ENCODE data around the gene GFER.
"Not testable (repeated sequence)": the region's sequence is repeated elsewhere in the genome, so short reads cannot be mapped to it uniquely, and the experiment has no call there.

Gene GFER

DNA sequence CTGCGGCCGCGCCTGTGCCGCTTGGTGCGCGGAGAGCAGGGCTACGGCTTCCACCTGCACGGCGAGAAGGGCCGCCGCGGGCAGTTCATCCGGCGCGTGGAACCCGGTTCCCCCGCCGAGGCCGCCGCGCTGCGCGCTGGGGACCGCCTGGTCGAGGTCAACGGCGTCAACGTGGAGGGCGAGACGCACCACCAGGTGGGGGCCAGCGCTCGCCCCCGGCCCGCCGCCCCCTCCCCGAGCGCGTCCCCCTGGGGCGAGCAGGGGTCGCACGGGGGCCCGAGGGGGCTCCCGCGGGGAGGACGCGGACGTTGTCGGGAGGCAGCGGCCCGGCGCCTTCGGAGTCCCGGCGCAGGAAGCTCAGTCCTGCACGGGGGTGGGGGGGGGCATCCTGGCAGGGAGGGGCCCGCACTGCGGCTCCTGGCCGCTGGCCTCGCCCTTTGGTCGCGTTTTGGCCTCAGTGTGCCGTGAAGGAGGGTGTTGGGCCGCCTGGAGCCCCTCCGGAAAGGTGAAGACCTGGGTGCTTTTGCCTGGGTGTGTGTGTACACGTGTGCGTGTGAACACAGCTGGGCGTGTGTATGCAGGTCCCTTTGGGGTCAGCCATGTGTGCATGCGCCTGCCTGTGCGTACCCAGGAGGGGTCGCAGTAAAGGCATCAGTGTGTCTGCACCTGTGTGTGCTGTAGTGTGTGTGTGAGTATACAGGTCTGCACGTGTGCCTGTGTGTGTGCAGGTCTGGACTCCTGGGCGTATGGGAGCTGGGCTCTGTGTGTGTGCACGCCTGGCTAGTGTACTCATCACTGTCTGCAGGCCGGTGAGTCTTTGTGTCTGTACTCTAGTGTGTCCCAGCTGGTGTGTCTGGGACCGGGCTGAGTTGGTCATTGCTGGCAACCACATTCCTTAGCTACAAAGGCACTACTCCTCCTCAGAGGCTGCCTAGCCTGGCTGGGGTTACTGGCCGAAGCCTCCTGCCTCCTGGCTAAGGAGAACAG is 43.3 kb downstream of the GFER start:
- peak; percentile 59 for DNase-seq

DNA sequence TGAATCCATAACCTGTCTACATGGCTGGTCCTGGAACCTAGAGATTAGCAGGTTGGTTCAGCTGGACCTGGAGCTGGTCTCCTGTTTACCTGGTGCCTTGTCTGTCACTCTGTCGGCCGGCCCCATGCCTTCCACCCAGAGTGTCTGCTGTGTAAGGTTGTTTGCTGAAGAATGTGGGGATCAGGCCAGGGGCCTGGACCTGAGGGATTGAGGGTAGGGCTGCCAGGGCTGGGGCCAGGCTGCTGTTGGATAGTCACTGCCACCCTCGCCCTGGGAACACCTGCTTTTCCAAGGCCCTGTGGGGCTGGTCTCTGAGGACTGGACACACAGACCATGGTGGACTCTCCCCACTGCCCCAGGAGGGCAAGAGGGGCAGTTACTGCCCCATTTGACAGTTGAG is 44.2 kb downstream of the GFER start:
- no peak for DNase-seq

DNA sequence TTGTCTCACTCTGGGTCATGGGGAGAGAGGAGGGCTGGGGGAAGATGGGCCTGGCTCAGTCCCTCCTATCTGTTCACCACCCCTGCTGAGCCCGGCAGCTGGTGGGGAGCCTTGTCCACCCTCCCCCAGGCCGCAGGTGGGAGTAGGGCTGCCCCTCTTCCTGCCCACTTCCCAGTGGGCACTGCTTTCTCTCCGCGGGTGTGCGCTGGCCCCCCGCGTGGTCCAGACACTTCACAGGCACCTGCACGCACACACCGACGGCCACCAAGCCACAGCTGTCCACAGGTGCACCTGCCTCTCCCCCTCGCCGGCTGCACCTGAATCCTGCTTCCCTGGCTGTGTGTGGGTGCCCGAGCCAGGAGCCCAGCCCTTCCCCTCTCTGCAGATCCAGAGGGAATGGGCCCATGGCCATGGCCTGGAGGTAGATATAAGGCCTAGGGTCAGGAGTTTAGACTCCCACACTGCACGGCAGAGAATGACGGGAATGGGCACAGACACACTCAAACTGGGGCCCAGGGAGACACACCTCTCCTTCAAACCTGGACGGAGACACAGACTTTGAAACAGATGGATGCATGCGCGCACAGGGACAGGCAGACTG is 44.7 kb downstream of the GFER start:
- DNase-seq = no peak

DNA sequence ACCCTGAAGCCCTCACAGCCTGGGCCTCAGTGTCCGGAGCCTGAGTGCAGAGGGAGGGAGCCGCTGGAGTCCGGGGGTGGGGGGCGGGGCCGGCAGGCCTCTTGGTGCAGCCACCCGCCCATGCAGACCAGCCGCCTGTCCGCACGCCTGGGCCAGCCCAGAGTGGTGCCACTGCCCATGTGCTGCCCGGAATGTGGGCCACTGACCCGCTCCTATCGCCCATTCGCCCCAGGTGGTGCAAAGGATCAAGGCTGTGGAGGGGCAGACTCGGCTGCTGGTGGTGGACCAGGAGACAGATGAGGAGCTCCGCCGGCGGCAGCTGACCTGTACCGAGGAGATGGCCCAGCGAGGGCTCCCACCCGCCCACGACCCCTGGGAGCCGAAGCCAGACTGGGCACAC is 45.4 kb downstream of the GFER start:
- no peak for DNase-seq

DNA sequence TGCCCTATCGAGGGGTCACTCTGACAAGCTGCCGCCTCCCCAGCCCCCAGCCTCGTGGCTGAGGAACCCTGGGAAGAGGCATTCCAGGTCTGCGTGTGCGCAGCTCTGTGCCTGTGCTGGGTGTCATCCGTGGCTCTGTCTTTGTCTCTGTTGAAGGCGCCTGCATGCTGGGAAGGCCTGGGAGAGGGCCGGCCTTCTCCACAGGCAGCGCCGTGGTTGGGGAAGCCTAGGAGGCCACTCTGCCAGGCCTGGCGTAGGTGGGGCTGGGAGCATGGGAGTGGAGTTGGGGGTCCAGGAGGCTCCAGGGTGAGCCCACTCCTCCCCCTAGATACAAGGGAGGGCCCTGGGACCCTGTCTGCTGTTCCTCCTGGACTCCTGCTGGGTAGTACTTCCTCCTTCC is 46.0 kb downstream of the GFER start:
- no peak for DNase-seq

DNA sequence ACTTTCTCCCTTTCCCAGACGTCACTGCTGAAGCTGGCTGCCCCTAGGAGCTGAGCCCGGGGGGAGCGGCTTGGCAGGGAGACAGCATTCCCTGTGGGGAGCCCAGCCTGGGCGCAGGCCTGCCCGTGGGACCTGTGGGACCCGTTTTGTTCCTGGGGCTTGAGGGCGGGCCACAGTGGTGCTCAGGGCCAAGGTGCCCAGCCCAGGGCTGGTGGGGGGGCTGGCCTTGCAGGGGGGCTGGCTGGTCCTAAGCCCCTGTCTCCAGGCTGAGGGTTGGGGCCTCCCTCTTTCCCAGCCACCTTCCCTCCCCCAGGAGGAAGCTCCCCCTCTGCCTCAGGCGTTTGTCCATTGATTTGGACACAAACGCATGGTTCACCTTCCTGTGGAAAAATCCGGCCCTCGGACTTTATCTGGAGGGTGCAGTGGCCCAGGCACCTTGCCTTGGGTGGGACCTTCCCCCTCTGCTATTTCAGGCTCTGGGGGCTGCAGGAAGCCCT is 47.1 kb downstream of the GFER start:
- DNase-seq = no peak

DNA sequence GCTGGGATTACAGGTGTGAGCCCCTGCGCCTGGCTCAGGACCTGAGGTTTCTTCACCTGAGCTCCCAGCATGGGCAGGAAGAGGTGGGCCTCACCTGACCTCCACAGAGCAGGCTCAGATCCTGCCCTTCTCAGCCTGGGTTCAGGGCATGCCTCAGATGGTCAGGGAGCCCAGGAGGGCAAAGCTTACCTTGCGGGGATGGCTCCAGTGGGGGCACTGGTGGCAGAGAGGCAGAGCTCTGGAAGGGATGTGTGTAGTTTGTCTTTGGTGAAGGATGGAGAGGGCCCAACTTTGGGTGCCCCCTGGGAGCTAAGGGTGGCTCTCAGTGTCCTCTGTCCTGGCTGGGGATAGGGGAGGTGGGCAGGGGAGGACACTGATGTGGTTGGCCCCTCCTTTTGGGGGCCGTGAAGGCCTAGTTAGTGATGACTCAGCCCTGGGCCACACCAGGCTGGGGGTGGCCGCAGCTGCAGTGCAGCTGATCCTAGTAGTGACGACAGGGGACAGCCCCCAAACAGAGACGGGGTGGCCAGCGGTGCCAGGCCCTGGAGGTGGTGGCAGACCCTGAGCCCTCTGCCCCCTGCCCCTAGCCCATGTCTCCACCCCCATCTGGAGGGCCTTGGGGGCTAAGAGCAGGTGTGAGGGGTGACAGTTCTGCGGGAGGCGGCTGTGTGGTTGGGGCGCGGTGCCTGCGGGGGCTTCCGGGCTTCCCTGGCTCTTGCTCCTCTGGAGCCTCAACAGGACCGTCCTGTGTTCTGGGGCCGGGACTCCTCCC is 48.5 kb downstream of the GFER start:
- DNase-seq = peak; percentile 60

DNA sequence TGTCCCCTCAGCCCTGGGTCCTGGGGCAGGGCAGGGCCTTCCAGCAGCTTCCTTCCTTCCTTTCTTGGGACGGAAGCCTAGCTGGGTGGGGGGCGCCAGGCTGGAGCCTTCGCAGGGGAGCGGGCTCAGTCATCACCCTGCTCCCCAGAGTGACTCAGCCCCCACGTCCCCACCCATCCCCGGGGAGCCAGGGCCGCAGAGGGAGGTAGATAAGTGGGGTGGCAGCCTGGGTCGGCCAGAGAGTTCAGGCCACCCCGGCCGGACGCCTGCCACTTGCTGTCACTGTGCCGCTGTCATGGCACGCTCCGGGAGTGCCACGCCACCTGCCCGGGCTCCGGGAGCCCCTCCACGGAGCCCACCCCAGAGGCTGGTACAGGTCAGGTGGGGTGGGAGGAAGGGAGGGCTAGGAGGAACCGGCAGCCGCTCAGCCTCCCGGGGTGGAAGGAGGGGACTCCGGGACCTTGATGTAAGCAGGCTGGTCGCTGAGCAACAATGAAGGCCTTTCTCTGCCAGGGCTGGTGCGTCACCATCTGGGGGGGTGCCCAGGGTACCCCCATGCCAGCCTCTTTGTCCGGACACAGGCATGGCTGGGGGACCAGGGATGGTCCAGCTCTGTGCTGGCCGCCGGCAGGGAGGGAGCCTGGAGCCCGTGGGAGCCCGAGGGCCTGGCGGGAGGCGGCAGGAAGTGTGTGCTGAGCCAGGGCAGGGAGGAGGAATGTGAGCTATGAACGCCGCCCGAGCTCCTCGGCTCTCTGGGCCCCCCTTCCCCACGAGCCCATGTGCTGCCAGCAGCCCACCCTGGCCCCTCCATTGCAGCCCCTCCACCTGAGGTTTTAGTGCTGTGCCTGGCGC is 49.3 kb downstream of the GFER start:
- DNase-seq = peak; percentile 78

DNA sequence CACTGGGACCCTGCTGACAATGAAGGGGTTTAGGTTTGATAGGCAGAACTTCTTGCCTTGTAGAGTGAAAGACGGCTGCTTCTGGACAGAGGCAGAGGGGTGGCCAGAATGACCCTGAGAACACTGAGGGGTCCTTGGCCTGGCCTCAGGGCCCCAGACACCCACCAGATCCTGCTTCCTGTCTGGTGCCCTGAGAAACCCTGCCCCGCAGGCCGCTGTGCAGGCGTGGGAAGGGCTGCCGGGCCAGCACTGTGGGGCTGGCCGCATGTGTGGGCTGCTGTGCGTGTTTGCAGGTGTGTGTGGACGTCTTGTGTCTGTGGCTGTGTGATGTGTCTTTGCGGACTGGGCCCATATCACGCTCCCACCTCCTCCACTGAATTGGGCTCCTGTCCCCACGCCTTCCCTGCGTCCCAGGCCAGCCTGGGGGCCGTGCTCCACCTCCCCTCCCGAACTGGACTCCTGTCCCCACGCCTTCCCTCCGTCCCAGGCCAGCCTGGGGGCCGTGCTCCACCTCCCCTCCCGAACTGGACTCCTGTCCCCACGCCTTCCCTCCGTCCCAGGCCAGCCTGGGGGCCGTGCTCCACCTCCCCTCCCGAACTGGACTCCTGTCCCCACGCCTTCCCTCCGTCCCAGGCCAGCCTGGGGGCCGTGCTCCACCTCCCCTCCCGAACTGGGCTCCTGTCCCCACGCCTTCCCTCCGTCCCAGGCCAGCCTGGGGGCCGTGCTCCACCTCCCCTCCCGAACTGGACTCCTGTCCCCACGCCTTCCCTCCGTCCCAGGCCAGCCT is 50.1 kb downstream of the GFER start:
- DNase-seq = not testable (repeated sequence)

DNA sequence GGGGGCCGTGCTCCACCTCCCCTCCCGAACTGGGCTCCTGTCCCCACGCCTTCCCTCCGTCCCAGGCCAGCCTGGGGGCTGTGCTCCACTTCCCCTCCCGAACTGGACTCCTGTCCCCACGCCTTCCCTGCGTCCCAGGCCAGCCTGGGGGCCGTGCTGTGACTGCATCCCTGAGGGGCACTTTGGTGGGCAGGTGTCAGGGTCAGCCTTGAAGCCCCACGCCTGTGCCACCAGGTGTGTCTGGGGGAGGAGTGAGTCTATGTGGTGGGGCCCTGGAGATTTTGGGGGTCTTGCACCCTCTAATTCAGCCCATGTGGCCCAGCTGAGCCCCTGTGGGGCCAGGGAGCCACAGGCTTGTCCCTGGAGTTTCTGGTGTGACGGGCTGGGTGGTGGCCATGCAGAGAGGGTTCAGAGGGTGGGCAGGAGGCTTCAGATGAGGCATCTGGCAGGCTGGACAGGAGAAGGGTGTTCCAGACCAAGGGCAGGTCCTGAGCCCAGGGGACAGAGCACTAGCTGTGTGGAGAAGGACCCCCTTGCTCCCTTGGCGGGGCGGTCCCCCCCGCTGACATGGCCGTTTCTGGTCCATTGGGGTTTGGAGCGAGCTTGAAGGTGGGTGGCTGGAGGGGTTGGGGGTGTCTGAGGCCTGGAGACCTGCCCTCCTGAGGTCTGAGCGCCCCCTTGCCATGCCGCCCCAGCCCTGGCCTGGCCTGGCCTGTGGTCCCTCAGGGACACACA is 50.9 kb downstream of the GFER start:
- no peak for DNase-seq

DNA sequence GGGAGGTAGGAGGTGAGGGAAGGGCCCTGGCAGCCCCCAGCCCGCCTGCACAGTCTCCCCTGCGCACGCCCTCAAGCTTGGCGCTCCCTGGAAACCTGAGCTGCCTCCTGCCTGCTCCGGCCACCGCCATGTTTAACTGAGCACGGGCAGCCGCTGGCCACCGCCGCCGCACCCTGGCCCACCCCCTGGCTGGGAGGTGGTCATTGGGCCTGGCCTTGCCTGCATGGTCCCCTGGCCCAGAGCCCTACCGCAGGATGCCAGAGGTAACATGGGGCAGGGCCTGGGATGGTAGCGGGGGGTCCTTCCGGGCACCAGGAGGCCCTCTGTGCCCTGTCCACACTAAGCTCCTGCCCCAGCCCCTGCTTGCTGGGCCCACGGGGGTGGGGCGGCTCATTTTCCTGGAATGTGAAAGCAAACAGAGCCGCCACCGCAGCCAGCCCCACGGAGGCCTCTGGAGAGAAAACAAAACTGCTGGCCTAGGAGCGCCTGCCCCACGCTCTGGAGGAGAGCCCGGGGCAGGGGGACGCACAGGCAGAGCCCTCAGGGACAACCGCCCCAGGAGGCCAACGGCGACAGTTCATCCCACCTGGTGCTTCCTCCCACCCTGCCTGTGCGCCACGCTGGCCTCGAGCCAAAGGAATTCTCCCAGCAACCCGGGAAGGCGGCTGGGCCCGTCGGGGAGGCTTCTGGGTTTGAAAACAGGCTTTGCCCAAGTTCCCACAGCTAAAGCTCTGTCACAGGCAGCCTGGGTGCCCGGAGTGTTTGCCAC is 51.6 kb downstream of the GFER start:
- DNase-seq = peak; percentile 95

DNA sequence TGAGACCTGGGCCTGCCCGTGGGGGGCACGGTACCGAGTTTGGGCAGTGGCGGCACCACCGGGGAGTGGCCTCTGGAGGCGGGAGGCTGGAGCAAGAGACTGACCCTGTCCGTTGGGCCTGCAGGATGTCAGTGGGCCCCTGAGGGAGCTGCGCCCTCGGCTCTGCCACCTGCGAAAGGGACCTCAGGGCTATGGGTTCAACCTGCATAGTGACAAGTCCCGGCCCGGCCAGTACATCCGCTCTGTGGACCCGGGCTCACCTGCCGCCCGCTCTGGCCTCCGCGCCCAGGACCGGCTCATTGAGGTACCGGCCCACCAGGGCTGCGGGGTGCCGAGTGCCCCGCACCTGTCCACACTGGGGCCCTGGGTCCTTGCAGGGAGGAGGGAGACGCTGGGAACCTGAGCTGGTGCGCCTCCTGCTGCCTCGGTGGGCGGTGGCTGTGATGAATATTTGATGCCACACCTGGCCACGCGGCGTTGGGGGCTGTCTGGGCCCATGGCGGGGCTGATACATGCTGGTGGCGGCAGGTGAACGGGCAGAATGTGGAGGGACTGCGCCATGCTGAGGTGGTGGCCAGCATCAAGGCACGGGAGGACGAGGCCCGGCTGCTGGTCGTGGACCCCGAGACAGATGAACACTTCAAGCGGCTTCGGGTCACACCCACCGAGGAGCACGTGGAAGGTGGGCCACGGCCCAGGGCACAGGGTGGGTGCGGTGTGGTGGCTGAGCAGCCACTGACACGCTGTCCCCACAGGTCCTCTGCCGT is 52.4 kb downstream of the GFER start:
- DNase-seq = no peak

DNA sequence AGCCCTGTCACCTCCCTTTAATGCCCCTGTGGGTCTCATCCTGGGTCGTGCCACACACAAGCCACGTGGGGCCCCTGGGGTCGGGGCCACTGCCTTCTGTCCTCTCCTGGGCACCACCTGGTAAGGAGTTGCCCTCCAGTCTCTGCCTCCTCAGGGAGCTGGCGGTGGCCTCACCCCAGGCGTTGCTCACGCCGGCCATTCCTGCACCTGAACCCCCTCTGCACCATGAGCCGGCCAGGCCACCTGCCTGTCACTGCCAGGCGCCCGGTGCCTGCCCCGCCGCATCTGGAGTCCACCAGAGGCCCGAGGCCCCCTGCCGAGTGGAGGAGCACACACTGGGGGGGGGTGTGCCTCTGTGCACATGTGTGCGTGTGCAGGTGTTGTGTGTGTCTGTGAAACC is 53.1 kb downstream of the GFER start:
- no peak for DNase-seq

Measured in fibroblast of skin of back (primary cell).